ENCODE measurements around the gene CLDN7.

Gene CLDN7

DNA sequence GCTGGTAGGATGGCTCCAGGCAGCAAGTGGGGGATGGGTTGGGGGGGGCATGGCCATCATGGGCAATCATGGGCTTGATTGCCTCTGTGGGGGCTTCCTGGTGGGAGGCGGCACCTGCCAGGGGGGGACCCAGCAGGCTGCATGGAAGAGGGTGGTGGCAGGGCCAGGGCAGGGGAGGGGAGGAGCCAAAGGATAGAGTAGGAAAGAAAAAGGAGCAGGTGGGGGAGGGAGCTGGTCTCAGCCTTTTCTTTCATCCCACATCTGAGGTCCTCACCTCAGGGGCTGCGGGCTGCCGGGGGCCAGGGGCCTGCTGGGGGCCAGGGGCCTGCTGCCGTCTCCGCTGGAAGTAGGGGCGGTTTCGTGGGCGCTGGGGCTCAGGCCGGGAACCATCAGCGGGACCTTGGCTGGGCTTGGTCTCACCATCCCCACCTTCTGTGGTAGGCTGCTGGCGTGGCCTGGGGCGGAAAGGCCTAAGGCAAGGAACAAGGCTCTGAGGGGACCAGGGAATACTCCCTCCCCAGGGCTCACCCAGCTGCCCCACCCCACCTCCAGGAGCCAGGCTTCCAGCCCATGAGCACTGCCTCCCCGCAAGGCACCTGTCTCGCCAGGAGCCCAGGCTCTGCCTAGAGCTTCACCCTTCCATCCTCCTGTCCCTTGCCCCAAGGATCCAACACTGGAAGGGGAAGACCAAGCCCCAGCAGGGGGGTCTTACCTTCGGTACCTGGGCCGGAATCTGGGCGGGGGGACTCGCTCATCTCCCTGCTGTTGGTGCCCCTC lies 27.2 kb upstream of the CLDN7 start:
- DNase-seq (ENCODE audit: low read depth, low spot score): no peak

DNA sequence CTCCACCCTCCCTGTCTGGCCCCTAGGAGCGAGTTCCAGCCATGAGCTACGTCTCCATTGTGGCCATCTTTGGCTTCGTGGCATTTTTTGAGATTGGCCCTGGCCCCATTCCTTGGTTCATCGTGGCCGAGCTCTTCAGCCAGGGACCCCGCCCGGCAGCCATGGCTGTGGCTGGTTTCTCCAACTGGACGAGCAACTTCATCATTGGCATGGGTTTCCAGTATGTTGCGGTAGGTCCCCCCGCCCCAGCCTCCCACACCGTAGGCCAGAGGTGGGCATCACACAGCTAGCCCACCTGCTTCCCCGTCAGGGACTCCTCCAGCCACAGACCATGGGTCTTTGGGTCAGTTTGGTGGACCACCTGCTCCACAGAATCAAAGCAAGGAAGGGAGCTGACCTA lies 23.4 kb upstream of the CLDN7 start:
- no peak for DNase-seq (ENCODE audit: low read depth, low spot score)

DNA sequence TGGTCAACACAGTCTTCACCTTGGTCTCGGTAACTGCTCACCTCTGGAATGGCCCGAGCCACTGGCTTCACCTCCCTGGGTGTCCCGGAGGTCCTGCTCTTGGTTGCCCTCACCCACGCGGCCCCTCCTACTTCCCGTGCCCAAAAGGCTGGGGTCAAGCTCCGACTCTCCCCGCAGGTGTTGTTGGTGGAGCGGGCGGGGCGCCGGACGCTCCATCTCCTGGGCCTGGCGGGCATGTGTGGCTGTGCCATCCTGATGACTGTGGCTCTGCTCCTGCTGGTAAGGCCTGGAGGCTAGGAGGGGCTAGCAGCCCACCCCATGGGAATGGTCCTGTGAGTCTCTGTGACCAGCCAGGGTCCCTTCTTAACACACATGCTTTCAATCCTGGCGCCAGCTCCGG lies 22.6 kb upstream of the CLDN7 start:
- DNase-seq (ENCODE audit: low read depth, low spot score): no peak

DNA sequence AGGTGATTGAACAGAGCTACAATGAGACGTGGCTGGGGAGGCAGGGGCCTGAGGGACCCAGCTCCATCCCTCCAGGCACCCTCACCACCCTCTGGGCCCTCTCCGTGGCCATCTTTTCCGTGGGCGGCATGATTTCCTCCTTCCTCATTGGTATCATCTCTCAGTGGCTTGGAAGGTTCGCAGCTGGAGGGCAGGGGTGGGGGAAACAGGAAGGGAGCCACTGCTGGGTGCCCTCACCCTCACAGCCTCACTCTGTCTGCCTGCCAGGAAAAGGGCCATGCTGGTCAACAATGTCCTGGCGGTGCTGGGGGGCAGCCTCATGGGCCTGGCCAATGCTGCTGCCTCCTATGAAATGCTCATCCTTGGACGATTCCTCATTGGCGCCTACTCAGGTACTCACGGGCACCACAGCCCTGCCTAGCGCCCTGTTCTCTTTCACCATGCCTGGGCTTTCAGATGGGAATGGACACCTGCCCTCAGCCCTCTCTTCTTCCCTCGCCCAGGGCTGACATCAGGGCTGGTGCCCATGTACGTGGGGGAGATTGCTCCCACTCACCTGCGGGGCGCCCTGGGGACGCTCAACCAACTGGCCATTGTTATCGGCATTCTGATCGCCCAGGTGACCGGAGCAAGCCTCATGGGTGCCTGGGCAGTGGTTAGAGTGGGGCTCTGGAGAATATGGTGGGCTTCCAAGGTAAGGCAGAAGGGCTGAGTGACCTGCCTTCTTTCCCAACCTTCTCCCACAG lies 21.4 kb upstream of the CLDN7 start:
- DNase-seq (ENCODE audit: low read depth, low spot score): no peak

DNA sequence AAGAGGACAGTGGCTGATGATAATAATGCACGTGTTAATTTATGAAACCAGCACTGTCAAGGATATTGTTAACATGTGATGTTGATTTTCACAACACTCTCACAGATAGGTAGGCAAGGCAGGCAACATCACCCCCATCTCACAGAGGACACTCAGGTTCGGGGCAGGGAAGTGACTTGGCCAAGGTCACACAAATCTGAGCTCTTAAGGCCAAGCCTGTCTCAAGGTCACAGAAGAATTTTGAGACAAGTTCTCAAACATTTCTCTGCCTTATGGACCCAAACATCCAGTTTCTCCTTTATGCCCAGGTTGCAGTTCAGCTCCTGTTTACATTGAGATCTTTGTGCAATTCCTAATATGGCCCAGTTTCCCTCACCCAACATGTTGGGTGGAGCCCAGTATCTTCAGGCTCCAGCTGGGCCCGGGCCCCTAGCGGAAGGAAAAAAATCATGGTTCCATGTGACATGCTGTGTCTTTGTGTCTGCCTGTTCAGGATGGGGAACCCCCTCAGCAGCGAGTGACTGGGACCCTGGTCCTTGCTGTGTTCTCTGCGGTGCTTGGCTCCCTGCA lies 20.6 kb upstream of the CLDN7 start:
- DNase-seq (ENCODE audit: low read depth, low spot score): no peak

DNA sequence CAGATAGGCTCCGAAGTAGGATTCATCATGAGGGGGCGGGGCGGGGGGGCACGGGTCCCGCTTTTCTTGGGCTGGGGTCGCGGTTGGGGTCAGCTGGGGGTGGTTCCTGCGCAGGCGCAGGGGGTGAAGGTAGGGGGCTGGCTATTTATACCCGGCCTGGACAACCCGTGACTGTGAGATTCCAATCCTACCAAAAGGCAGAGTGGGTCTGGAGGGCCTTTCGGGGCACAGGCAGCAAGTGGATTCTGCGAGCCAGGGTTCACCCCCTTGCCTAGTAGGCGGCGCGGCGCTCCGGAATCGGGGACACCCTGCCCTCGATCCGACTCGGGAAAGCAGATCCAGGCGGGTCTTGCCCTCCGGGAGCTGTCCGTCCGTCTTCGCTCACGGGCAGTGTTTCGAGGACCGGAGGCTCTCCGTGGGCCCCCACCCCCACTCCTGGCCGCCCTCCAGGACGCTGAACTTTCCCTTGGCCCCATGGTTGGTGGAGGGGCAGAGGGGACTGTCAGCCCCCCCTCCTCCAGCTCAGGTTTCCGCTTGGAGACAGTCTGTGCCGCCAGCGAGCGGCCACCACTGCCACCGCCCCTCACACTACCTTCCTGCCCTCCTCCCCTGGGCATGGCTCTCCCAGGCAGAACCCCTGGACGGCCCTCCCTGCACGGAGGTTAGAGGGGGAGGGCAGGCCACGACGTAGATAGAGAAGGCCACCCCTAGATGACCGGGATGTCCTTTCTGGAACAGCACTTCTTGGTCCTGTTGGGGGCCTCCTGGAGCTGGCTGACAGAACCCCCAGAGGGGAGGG lies 19.9 kb upstream of the CLDN7 start:
- DNase-seq (ENCODE audit: low read depth, low spot score): no peak

DNA sequence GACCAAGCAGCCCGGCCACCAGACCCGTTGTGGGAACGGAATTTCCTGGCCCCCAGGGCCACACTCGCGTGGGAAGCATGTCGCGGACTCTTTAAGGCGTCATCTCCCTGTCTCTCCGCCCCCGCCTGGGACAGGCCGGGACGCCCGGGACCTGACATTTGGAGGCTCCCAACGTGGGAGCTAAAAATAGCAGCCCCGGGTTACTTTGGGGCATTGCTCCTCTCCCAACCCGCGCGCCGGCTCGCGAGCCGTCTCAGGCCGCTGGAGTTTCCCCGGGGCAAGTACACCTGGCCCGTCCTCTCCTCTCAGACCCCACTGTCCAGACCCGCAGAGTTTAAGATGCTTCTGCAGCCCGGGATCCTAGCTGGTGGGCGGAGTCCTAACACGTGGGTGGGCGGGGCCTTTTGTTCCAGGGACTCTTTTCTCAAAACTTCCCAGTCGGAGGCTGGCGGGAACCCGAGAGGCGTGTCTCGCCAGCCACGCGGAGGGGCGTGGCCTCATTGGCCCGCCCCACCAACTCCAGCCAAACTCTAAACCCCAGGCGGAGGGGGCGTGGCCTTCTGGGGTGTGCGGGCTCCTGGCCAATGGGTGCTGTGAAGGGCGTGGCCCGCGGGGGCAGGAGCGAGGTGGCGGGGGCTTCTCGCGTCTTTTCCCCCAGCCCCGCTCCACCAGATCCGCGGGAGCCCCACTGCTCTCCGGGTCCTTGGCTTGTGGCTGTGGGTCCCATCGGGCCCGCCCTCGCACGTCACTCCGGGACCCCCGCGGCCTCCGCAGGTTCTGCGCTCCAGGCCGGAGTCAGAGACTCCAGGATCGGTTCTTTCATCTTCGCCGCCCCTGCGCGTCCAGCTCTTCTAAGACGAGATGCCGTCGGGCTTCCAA lies 19.0 kb upstream of the CLDN7 start, which contains the start of gene SLC2A4:
Gene SLC2A4 (plus strand): TSS at position 645 of the 879 bp plus-strand sequence. CDS start 217 bp downstream, at position 862.
- DNase-seq (ENCODE audit: low read depth, low spot score): peak; percentile 77

DNA sequence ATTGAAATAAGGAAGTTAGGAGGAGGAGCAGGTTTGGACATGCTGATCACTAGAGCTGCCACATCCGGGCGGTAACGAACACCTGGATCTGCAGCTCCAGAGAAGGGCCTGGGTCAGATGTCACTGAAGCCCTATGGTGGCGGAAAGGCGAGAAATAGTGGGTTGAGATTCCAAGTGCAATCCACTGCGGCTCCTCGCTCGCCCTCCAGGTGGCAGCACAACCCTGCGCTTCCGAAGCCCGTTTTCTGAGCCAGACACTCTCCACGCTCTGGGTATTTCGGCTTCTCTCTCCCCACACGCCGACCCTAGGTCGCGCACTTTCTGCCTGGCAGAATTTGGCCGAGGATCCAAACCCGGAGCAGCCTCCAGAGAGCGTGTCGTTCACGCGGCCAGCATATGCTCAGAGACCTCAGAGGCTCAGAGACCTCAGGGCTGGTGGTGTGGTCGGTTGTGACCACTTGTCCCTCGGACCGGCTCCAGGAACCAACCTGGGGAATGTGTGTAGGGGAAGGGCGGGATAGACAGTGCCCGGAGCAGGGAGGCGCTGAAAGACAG lies 18.3 kb upstream of the CLDN7 start:
- DNase-seq (ENCODE audit: low read depth, low spot score): peak; percentile 57

DNA sequence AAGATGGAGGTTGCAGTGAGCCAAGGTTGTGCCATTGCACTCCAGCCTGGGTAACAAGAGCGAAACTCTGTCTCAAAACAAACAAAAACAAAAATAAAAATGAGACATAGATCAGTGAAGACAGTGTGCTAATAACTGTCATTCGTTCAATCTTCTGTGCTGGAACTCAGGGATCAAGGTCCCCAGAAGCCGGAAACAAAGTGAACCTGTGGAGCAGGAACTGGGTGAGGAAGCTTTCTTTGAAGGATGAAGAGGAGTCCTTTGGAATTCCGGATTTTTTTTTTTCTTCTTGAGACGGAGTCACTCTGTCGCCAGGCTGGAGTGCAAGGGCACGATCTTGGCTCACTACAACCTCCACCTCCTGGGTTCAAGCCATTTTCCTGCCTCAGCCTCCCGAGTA lies 17.2 kb upstream of the CLDN7 start:
- no peak for DNase-seq (ENCODE audit: low read depth, low spot score)

DNA sequence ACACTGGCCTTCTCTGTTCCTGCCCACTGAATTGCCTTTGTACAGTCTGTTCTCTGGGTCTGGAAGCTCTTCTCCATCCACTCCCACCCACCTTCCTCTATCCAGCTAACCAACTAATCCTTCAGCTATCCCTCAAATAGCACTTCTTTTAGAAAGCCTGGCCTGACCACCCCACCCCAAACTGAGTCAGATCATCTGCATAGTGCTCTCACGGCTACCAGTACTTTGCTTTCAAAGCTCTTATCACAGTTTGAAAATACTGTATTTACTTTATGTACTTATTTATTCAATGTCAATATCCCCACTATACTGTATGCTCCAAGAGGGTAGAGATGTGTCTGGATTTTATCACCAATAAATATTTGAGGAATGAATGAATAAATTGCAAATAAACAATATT lies 4.5 kb upstream of the CLDN7 start:
- DNase-seq (ENCODE audit: low read depth, low spot score): no peak

DNA sequence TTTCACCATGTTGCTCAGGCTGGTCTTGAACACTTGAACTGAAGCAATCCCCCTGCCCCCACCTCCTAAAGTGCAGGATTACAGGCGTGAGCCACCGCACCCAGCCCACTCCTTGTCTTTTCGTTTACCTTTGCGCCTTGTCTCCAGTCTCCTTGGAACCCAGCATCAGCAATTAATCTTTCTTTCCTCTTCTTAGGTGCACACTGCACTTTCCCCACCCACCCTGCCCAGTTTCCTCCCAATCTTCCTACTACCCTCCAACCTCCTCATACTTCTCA lies 1.5 kb upstream of the CLDN7 start:
- no peak for DNase-seq (ENCODE audit: low read depth, low spot score)

DNA sequence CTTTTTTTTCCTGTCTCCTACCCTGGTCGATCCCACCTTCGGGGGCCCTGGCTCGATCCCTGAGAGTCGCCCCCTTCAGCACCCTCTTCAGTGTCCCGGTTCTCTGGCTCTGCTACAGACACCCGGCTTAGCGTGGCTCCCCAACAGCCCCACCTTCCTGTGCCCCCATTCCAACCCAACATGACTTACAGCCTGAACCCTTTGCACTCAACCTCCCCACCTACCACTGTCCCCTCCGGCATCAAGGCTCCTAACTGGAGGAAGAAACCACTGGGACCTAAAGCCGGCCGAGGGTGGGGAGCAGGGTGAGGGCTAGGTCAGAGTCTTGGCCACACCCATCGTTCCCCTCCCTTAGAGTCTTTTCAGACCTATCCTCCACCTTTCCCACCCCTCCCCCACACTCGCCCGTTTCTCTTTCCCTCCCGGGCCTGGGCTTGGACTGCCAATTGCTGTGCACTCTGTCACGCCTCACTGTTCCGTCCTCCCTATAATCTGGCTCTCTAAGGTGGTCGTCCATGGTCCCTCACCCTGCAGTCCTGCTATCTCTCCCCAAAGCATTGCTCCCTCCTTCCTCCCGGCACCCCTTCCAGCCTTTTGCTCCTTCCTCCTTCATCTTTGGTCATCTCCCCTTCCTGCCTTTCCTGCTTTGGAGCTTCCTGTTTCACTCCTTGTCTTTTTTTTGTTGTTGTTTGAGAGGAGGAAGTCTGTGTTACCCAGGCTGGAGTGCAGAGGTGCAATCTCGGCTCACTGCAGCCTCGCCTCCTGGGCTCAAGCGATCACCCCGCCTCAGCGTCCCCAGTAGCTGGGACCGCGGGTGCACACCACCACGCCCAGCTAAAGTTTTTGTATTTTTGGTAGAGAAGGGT lies 890 bp upstream of the CLDN7 start:
- no peak for DNase-seq (ENCODE audit: low read depth, low spot score)

DNA sequence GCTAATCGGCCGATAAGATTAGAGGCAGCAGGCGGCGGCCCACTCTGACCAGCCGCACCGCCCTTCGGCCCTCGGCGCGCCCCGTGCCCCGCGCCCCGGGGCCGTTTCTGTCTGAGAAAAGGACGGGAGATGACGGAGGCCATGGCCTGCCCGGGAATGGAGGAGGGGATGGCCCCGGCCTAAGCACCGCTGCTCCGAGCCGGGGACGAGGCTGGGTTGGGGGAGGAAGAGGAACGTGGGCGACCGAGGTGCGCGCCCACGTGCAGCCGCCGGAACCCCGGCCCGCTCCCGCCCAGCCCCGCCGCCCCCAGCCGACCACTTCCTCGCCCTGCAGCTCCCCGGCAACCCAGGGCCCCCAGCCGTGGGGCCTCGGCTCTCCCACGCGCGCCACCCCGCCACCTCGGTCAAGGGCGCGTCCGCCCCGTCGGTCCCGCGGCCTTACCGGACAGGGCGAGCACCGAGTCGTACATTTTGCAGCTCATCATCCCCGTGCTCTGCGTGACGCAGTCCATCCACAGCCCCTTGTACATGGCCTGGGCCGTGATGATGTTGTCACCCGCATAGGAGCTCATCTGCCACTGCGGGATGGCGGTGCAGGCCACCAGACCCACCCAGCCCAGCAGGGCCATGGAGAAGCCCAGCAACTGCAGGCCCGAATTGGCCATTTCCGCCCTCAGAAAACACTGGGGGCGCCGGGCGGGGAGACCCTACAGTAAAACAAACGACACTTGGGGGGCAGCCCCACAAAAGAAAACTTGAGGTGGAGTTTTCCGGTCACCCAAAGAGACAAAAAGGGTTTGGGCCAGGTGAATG lies 693 bp downstream of the CLDN7 start:
- DNase-seq (ENCODE audit: low read depth, low spot score): no peak

DNA sequence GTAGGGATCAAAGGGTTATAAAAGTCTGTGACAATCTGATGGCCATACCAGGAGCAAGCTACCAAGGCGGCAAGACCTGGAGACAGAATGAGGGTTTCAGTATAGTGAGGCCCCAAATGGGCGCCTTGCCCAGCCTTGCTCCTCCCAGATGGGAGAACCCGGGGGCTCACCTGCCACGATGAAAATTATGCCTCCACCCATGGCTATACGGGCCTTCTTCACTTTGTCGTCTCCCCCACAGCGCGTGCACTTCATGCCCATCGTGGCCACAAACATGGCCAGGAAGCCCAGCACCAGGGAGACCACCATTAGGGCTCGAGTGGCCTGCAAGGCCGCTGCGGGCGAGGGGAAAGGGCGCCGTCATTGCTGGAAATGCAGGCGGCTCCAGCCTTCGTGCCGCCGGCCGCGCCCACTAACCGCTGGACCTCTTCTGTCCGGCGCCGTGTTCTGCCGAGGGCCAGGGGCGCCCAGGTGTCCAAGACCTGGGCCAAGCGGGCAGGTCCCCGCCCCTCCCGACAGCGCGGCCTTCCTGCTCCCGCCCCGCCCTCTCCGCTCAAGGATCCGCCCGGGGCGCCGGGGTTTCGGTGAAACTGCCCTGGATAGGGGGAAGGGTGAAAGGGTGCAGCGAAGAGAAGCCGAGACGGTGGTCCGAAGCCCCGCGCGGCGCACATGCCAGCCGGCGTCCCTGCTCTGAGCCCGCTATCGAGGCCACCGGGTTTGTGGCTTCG lies 1.5 kb downstream of the CLDN7 start:
- DNase-seq (ENCODE audit: low read depth, low spot score): no peak

DNA sequence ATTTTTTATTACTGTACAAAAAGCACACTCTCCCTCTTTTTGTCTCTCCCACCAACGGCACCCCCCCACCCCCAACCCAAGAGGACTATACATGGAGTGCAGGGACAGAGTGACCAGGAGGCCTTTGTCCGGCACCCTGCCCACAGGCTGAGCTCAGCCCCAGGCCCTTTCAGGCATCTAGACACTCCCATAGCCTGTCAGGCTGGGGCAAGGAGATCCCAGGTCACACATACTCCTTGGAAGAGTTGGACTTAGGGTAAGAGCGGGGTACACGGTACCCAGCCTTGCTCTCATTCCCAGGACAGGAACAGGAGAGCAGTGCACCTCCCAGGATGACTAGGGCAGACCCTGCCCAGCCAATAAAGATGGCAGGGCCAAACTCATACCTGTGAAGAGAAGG lies 2.1 kb downstream of the CLDN7 start:
- DNase-seq (ENCODE audit: low read depth, low spot score): no peak

DNA sequence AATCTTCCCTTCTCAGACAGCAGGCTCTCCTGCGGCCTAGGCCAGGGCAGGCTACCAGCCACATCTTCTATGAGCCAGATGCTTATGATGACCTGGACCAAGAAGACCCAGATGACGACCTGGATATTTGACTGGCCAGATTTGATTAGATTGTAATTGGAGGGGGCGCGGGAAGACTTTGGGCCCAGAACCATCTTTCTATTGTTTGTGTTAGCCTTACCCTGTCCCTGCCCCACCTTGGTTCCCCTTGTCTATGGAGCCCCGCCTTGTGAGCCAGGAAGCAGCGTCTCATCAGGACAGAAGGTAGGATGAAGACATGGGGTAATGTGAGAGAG lies 2.8 kb downstream of the CLDN7 start:
- no peak for DNase-seq (ENCODE audit: low read depth, low spot score)

DNA sequence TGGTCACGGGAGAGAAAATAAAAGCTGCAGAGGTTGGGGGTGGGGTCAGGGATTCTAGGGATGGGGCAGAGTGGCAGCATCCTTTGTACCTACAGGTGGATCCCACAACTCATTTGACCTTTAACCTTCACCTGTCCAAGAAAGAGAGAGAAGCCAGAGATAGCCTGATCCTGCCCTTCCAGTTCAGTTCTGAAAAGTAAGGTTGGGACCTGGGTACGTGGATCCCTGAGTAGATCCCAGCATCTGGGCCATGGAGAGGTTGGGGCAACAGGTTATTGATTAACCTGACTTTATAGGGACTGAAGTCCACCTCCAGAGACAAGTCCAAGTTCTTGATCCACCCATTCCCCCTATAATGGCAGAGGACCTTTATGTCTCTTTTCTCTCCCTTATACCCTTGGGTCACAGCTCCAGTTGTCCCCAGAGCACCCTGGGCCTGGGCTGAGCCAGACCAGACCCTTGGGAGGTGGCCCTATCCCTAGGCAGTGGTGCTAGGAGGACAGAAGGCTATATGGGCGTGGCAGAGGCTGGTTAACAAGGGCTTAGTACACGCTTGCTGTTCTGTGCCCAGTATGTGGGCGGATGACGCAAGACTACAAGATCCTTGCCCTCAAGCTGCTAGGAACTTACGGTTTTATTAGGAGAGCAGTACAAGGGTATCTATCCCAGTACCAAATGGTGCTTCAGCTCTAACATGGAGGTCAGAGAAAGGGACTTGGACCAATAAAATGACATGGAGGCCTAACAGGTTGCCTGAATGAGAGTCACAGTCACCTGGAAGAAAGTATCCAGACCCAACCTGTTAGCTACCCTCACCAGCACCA lies 3.3 kb downstream of the CLDN7 start:
- DNase-seq (ENCODE audit: low read depth, low spot score): no peak

Measured in smooth muscle cell of the brain vasculature (primary cell).